Measurements from ENCODE around the gene FLOT1. TPM values are rescaled to one million over a fixed set of nuclear protein-coding genes. Genes with fewer than 3 reads are reported as not detected.

Gene FLOT1
- total and polyA plus RNA-seq, 2 of the 13 experiments (the other 11 are each of a cell fraction or from before 2014, with no cell fraction given): 82.3 to 130 TPM

DNA sequence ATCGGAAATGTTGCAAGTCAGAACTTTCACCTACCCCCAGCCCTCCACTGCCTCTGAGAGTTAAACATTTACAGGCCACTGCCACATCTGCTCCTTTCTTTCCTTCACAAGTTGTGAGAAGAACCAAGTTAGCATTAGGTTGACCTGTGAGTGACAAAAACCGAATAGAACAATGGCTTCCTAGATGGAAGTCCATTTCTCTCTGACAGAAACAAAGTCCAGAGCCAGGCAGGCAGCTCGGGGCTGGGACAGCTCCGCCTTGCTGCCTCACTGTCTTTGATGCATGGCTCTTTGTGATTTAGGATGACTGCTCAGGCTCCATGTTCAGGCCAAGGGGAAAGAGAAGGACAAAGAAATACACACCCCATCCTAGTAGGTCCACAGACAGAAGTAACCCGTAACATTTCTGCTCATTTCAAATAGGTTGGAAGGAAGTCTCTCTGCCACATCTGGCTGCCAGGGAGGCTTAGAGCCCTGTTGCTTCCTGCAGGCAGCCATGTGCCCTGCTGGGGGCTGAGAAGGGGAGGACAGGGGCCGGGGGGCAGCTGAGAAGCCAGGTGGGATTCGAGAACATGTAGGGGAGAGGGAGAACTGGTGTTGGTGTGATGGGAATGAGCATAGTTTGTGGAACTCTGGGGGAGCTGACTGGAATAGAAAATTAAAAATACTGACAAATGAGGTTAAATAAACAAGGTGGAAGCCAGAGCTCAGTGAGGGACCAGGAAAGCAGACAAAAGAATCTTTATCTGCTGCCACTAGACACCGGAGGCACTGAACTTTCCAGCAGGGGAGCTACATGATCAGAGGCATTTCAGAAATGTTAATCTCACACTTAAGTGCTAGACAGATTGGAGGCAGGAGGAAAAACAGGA lies 21.4 kb upstream of the FLOT1 start (continued):
- TF ChIP-seq, protein P1, sequence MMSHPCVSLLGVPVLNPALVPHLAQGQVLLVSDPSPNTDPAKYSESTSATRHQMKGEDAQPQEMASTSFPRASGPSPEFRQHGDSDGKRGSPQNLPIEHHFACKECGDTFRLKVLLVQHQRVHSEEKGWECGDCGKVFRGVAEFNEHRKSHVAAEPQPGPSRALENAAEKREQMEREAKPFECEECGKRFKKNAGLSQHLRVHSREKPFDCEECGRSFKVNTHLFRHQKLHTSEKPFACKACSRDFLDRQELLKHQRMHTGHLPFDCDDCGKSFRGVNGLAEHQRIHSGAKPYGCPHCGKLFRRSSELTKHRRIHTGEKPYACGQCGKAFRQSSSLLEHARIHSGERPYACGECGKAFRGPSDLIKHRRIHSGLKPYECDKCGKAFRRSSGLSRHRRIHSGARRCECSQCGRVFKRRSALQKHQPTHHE (CRISPR knock-in tag; IDR thresholded peaks at IDR 0.05; ENCODE audit: borderline replicate concordance): peak; percentile 35; the same call in 1 of the 2 replicates
- no peak for TF ChIP-seq ZNF207 (IDR thresholded peaks at IDR 0.05; ENCODE audit: borderline replicate concordance)
- TF ChIP-seq ZNF280B (CRISPR knock-in tag; IDR thresholded peaks at IDR 0.05; ENCODE audit: borderline replicate concordance): 0 out of 2 replicates have a peak, but pooled peaks have one; percentile 57
- TF ChIP-seq RERE (CRISPR knock-in tag; IDR thresholded peaks at IDR 0.05; ENCODE audit: low read depth): peak; percentile 65; the same call in 1 of the 2 replicates
- no peak for TF ChIP-seq U2AF1 (optimal IDR thresholded peaks at IDR 0.05; ENCODE audit: low read depth, low read length)
- no peak for TF ChIP-seq ZNF225 (CRISPR knock-in tag; IDR thresholded peaks at IDR 0.05)
- TF ChIP-seq ZNF687 (CRISPR knock-in tag; IDR thresholded peaks at IDR 0.05): peak; percentile 93
- peak; percentile 48; the same call in 1 of the 2 replicates for TF ChIP-seq MAFF (IDR thresholded peaks at IDR 0.05; ENCODE audit: low read depth, low read length)
- no peak; the same call in 1 of the 2 replicates for TF ChIP-seq NCOA5 (CRISPR knock-in tag; IDR thresholded peaks at IDR 0.05)
- TF ChIP-seq ZNF335 (CRISPR knock-in tag; IDR thresholded peaks at IDR 0.05): peak; percentile 46; the same call in 1 of the 2 replicates
- peak; percentile 69; the same call in 1 of the 2 replicates for TF ChIP-seq ZNF451 (CRISPR knock-in tag; IDR thresholded peaks at IDR 0.05)
- 0 out of 2 replicates have a peak, but pooled peaks have one; percentile 75 for TF ChIP-seq GLI4 (CRISPR knock-in tag; IDR thresholded peaks at IDR 0.05; ENCODE audit: borderline replicate concordance)
- no peak for TF ChIP-seq ZNF251 (CRISPR knock-in tag; IDR thresholded peaks at IDR 0.05)
- peak; percentile 41; the same call in 1 of the 2 replicates for TF ChIP-seq CBFB (CRISPR knock-in tag; IDR thresholded peaks at IDR 0.05)
